ENCODE measurements around the gene PHYHD1.

Gene PHYHD1

DNA sequence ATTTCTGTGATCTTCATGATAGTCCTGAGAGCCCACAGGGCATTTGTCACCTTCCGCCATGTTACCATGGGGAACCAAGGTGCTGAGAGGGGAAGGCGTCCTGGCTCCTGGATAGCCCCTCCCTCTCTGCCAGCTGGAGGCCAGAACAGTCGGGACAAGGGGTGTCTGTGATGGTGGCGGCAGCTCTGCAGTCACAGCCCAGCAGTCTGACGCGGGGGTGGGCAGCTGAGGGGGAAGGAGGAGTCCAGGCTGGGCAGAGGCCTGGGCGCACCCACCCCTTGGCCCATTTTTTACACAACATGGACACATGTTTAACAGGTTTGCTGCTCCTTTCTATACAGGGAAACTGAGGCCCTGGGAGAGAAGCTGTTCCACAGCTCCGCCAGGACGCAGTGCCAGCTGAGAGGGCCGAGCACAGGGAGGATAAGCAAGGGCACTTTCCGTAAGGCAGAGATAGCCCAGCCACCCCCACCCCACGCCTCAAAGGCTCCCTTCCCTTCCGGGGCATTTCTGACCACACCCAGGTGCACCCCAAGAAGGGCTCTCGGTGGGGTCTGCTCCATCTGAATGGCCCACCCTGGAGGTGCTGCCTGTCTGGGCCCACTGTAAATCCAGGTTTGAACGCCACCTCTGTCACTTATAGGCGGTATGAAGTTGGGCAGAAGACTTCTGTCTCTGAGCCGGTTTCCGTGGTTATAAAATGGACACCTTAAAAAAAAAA is 21.8 kb upstream of the PHYHD1 start:
- H3K4me3 ChIP-seq (ENCODE audit: low read length): no peak overlapping the region
- DNase-seq (ENCODE audit: low read depth, low spot score): no peak

DNA sequence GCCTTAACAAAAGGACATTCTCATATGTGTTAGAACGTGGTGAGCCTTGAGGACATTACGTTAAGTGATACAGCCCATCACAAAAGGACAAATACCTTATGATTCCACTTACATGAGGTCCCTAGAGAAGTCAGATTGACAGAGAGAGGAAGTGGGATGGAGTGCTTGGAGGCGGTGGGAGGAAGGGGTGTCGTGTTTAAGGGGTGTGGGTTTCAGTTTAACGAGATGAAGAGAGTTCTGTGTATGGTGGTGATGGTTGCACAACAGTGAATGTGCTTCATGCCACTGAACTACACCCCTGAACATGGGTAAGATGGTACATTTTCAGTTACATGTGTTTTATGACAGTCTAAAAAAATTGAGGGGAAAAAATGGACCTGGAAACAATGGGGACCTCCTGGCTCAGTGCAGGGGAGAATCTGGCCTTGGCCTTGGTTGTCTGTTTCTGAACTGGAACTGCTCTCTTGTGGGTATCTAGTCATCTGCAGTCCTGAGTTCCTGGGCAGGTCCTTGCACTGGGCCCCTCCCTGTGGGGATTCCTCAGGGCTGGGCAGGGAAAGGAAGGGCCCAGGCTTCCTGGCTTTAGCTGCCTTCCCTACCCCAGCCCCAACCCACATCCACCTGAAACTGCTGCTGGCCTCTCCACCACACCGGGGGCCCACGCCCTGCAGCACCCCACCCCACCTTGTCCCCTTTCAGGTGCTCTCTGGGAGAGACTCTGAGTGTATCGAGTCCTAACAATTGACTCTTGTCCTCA is 21.0 kb upstream of the PHYHD1 start:
- peak; percentile 60 for DNase-seq (ENCODE audit: low read depth, low spot score)
- H3K4me3 ChIP-seq (ENCODE audit: low read length): no peak overlapping the region

DNA sequence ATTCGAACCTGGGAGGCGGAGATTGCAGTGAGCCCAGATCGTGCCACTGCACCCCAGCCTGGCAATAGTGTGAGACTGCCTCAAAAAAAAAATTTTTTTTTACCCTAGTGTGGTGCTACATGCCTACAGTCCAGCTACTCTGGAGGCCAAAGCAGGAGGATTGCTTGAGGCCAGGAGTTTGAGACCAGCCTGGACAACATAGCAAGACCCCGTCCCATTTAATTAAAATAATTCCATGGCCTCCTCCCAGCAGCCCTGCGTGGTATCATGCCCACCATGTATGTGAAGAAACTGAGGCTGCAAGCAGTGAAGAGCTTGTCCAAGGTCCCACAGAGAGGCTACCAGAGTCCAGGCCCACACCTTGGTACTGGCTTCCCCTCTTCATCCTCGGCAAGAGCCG is 19.4 kb upstream of the PHYHD1 start:
- no peak for DNase-seq (ENCODE audit: low read depth, low spot score)
- H3K4me3 ChIP-seq (ENCODE audit: low read length): no peak overlapping the region

DNA sequence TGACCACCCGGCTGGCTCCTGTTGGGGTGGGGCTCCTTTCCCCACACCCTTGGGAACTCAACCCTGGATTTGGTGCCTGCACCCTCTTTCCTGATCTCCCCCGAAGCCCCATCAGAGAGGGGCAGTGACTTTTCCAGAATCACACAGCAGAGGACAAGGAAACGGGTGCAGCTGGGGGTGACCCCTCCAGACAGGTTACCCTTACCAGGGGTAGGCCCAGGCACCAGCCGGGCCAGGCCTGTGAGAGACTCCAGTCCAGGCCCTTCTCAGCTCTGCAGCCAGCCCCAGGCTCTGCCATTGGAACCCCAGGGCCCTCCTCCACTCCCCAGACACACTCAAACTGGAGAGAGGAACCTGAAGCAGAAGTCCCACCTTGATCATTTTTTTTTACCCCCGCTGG is 19.0 kb upstream of the PHYHD1 start:
- no peak for DNase-seq (ENCODE audit: low read depth, low spot score)
- H3K4me3 ChIP-seq (ENCODE audit: low read length): peak overlapping the region; percentile 25

DNA sequence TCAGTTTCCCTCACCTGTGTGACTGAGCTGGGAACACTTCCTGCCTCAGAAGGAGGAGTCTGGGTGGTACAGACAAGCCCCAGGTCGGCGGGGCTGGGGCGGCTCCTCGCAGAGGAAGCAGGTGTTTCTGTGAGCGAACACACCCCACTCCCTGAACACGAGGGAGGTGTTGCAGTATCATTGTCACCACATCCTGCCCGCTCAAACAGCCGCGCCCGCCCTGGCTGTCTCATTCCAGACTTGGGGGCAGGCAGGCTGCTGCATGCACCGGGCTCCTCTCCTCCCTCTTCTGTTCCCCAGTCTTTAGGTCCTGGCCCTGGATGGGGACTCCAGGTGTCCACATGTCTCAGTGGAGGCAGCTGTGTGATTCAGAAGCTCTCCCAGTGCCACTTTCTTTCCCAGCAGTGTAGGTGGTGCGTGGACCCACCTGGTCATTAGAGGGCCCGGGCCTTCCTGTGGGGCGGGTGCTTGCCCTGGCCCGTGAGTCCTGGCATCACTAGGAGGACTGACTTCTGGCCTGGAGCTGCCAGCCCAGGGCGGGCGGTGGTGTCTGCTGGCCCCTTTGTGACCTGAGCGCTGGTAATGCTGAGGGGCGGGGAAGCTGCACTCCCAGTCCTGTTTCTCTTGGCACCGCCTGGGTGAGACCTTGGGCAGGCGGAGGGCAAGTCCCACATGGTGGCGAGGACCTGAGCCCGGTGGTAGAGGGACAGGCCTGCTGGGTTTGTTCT is 18.3 kb upstream of the PHYHD1 start:
- H3K4me3 ChIP-seq (ENCODE audit: low read length): peak overlapping the region; percentile 34
- DNase-seq (ENCODE audit: low read depth, low spot score): peak; percentile 92

DNA sequence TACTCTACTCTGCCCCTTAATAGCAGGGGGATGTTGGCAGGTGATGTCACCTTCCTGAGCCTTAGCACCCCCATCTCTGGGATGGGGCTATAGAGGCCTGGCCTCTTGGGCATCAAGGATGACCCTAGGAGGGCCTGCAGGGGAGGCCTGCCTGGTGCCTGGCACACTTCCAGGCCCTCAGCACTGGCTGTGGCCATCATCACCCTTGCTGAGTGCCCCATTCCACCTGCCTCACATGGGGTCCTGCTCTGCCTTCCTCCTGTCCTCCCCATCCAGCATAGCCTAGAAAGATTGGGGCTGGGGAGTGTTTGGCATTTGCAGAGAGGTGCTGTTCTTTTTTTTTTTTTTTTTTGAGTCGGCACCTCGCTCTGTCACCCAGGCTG is 17.7 kb upstream of the PHYHD1 start:
- no peak overlapping the region for H3K4me3 ChIP-seq (ENCODE audit: low read length)
- no peak for DNase-seq (ENCODE audit: low read depth, low spot score)

DNA sequence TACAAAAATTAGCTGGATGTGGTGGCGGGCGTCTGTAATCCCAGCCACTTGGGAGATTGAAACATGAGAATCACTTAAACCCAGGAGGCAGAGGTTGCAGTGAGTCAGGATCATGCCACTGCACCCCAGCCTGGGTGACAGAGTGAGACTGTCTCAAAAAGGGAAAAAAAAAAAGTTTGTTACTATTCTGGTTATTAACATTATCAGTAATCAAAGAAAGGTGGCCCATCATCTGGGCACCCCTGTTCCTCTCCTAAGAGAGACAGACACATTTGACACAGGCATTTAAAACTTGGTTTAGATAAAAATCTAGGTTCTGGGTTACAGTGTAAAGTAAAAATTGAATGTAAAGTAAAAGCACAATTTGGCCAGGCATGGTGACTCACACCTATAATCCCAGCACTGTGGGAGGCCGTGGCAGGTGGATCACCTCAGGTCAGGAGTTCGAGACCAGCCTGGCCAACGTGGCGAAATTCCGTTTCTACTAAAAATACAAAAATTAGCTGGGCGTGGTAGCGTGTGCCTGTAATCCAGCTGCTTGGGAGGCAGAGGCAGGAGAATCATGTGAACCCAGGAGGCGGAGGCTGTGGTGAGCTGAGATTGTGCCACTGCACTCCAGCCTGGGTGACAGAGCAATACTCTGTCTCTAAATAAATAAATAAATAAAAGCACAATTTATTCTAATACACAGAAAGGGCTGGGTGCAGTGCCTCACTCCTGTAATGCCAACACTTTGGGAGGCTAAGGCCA is 16.7 kb upstream of the PHYHD1 start:
- no peak overlapping the region for H3K4me3 ChIP-seq (ENCODE audit: low read length)
- DNase-seq (ENCODE audit: low read depth, low spot score): no peak

DNA sequence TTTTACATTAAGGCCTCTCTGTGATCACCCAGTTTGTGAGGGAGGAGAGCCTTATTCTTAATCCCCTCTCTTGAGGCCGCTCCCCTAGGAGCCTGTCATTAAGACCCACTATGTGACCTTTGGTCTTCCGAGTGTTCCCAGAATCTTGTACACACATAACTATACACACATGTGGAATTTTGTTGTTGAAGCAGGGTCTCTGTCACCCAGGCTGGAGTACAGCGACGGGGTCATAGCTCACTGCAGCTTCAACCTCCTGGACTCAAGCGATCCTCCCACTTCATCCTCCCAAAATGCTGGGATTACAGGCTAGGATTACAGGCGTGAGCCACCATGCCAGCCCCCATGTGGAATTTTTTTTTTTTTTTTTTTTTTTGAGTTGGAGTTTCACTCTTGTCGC is 14.8 kb upstream of the PHYHD1 start:
- no peak overlapping the region for H3K4me3 ChIP-seq (ENCODE audit: low read length)
- no peak for DNase-seq (ENCODE audit: low read depth, low spot score)

DNA sequence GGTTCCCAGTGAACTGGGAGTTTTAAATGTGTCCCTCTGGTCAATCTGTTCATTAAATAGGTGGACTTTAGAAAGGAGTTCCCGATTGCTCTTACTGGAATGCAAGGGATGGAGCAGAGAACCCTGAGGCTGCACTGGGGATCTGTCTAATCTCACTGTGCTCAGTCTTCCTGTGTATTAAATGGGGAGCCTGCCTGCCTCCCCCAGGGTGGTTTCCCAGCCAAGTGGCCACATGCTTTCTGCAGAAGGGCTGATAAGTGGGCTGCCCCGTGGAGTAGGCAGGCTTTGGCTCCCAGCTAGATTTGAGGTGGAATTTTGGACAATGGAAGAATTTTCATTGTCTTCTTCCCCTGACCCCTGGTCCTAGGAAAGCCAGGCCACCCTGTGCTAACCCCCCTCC is 14.0 kb upstream of the PHYHD1 start:
- no peak for DNase-seq (ENCODE audit: low read depth, low spot score)
- no peak overlapping the region for H3K4me3 ChIP-seq (ENCODE audit: low read length)

DNA sequence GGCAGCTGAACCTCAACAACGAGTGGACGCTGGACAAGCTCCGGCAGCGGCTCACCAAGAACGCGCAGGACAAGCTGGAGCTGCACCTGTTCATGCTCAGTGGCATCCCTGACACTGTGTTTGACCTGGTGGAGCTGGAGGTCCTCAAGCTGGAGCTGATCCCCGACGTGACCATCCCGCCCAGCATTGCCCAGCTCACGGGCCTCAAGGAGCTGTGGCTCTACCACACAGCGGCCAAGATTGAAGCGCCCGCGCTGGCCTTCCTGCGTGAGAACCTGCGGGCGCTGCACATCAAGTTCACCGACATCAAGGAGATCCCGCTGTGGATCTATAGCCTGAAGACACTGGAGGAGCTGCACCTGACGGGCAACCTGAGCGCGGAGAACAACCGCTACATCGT is 12.4 kb upstream of the PHYHD1 start:
- H3K4me3 ChIP-seq (ENCODE audit: low read length): no peak overlapping the region
- no peak for DNase-seq (ENCODE audit: low read depth, low spot score)

DNA sequence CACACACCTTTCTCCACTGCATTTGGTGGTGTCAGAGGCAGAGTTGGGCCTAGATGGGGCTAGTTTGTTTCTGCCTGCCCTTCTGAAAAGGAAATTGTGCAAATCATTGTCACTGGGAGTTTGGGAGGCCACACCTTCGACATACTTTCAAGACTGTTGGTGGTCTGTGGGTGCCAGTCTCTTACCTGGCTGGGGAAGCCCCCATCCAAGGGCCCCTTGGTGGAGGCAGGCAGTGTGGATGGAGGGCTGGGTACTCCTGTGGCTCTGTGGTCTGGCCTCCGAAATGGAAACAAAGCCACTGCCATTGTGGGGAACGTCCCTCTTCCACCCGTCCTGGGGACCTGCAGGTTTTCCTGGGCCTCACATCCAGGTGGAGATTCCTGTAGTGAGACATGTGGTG is 10.9 kb upstream of the PHYHD1 start:
- no peak overlapping the region for H3K4me3 ChIP-seq (ENCODE audit: low read length)
- DNase-seq (ENCODE audit: low read depth, low spot score): no peak

DNA sequence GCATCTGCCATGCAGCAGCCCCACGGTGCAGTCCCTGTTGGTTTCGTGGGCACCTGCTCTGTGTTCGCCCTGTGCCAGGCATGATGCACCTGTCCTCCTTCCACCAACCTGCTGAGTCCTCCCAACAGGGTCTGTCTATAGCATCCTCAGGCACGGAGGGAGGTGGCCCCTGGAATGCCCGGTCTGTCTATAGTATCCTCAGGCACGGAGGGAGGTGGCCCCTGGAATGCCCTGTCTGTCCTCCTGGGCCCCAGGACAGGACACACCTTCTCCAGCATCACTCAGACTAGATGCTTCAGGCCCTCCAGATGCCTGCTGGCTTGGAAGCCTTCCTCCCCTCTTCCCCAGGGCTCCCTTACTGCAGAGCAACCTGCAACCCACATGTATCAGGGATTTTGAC is 9.9 kb upstream of the PHYHD1 start:
- DNase-seq (ENCODE audit: low read depth, low spot score): no peak

DNA sequence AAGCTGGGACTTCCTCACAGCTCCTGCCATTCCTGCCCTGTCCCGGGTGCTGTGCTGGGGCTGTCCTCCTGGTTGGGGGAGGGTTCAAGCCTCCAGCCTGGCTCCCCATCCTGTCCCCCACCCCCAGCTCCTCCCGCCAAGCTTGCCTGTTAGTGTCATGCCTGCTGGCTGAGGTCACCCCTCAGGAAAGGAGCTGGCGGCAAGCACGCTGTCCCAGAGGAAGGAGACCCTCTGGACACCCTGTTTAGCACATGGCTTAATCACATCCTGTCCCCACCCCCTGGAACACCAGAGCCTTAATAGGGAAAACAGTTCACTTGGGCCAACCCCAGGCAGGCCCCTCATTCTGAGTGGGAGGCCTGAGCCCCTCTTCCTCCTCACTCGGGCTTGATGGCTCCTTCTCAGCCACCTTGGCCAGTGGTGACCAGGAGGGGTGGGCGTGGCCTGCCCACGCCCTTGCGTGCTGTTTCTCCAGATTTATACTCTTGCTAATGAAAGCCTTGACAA is 9.2 kb upstream of the PHYHD1 start:
- H3K4me3 ChIP-seq (ENCODE audit: low read length): no peak overlapping the region
- no peak for DNase-seq (ENCODE audit: low read depth, low spot score)

More for the DNA sequence above, 9.9 kb upstream of the PHYHD1 start:
- no peak overlapping the region for H3K4me3 ChIP-seq (ENCODE audit: low read length)

DNA sequence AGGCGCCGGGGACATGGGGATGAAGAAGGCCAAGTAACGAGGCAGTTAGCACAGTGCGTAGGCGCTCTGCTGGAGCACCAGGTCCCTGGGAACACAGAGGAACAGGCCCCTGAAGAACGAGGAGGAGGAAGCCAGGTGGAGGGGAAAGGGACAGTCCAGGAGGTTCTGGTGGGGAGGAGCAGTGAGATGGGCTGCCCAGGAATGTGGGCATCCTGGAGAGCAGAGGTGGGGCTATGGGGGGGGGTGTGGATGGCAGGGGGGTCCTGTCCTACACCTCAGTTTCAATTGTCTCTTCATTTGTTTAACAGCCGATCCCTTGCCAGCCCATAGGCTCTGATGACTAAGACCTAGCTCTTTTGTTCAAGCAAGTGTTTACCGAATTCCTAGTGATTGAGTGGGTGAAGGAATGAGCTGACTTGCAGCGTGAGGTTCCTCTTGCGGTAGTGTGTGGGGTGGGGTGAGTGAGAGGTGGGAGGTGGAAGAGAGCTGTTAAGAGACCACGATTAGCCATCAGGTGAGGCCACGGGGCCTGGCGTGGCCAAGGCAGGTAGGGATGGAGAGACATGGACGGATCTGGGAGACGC is 8.4 kb upstream of the PHYHD1 start:
- no peak overlapping the region for H3K4me3 ChIP-seq (ENCODE audit: low read length)
- DNase-seq (ENCODE audit: low read depth, low spot score): no peak

DNA sequence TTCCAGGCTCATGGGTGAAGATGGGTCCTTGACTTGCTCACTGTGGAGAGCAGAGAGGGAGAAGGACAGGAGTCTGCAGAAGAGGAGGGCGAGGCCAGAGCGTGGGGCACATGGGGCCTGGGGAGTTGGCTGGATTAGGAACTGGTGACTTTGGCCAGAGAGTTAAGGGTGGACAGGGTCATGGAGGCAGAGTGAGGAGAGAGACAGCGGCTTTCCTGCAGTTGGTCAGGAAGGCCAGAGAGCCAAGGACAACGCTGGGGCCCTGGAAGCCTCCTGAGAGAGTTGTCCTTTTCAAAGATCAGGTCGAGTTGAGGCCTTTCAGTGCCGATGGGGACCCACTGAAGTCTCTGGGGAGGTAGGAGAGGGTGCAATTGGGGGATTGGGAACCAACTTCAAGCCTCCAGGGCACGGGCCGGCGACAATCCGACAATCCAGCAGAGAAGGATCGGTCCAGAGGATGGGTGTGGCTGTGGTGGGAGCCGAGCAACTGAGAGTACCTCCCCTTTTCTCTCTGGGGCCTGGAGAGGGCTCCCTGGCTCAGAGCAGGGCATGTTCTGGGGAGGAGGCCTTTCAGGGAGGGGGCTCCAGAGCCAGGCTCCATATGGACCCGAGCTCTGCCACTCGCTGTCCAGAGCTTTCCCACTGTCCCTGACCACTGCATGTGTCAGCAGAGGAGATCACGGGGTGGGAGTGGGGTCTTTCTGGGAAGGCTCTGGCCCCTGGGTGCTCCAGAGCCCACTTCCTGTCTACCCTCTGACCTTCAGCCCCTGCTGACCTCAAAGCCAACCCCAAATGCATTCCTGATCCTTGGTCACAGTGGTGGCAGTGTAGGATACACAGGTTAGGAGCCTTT is 7.5 kb upstream of the PHYHD1 start:
- no peak overlapping the region for H3K4me3 ChIP-seq (ENCODE audit: low read length)
- DNase-seq (ENCODE audit: low read depth, low spot score): no peak

DNA sequence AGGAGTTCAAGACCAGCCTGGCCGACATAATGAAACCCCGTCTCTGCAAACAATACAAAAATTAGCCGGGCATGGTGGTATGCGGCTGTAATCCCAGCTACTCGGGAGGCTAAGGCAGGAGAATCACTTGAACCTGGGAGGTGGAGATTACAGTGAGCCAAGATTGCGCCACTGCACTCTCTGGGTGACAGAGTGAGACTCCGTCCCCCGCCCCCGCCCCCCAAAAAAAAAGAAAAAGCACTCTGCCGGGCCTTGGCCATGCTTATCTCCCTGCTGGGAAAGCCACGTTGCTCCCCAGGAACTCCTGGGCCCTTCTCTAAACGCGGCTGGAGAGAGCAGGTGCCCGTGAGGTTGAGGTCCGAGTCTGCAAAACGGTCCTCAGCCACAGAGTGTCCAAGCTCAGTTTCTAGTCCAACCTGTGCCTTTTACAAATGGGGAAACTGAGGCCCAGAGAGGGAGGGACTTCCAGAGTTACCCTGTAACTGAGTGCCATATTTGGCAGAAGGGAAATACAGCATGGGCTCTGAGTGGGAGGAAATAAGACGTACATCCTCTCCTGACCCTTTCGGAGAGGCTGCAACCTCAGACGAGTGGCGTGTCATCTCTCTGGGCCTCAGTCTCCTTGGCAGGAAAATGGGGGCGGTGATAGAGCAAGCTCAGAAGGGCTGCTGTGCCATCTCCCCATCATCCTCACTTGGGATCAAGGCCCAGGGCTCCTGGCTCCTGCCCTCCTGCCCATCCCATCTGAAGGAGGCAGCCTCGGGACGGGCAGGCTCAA is 6.6 kb upstream of the PHYHD1 start:
- no peak for DNase-seq (ENCODE audit: low read depth, low spot score)
- no peak overlapping the region for H3K4me3 ChIP-seq (ENCODE audit: low read length)

DNA sequence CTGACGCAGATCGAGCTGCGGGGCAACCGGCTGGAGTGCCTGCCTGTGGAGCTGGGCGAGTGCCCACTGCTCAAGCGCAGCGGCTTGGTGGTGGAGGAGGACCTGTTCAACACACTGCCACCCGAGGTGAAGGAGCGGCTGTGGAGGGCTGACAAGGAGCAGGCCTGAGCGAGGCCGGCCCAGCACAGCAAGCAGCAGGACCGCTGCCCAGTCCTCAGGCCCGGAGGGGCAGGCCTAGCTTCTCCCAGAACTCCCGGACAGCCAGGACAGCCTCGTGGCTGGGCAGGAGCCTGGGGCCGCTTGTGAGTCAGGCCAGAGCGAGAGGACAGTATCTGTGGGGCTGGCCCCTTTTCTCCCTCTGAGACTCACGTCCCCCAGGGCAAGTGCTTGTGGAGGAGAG is 4.6 kb upstream of the PHYHD1 start:
- H3K4me3 ChIP-seq (ENCODE audit: low read length): no peak overlapping the region
- no peak for DNase-seq (ENCODE audit: low read depth, low spot score)

DNA sequence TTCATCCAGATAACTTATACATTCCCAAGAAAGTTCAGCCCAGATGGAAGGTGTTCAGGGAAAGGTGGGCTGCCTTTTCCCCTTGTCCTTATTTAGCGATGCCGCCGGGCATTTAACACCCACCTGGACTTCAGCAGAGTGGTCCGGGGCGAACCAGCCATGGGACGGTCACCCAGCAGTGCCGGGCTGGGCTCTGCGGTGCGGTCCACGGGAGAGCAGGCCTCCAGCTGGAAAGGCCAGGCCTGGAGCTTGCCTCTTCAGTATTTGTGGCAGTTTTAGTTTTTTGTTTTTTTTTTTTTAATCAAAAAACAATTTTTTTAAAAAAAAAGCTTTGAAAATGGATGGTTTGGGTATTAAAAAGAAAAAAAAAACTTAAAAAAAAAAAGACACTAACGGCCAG is 4.0 kb upstream of the PHYHD1 start:
- no peak overlapping the region for H3K4me3 ChIP-seq (ENCODE audit: low read length)
- DNase-seq (ENCODE audit: low read depth, low spot score): no peak

All from Jurkat, Clone E6-1 (cell line).